Testis (tissue), 2 donors: Measurements from ENCODE around the gene NEURL1.

Experiments
- POLR2A ChIP-seq: fragments of 450-650 bp; IDR thresholded peaks from one replicate; pipeline ENCODE4 v1.6.1; 2017; ENCODE audit warnings: antibody characterized with exemption, mild to moderate bottlenecking, moderate library complexity
- TF ChIP-seq, protein P1 (sequence below), 3 experiments: fragments of 450-650 bp in 2 of 3; fragments of 200-600 bp in 1 of 3; sonication (generic) in 1 of 3; IDR thresholded peaks; one replicate each; pipeline ENCODE4 v1.5.1; 2016 to 2019; ENCODE audit warnings: antibody characterized with exemption in 3 of 3, mild to moderate bottlenecking in 2 of 3, moderate library complexity in 1 of 3

DNA sequence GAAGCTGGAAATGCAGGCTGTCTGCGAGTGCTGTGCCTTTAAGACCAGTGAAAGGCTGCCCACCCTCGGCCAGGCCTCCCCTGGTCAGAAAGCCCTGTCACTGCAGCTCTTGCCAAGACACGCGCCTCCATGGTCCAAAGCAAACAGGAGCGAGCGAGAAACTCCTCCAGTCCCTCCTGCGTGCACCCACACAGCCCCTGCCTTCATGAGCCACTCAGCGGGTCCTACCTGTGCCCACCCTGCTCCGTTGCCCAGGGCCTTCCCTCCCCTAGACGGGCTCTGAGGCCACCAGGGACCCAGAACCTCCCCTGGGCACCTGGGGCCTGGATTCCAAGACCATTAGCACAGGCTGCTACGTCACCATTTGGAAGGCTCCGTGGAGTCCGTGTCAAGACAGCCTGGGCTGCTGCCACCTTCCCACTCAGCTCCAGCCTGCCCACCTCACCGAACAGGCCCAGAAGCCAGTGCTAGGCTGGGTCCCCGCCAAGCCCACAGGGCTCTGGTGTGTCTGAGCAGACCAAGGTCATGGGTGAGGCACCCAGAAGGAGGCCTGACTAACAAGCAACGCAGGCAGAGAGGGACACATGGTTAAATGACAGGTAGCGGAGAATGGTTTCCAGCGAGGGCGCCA lies 144.5 kb downstream of the NEURL1 start:
- TF ChIP-seq, protein P1, sequence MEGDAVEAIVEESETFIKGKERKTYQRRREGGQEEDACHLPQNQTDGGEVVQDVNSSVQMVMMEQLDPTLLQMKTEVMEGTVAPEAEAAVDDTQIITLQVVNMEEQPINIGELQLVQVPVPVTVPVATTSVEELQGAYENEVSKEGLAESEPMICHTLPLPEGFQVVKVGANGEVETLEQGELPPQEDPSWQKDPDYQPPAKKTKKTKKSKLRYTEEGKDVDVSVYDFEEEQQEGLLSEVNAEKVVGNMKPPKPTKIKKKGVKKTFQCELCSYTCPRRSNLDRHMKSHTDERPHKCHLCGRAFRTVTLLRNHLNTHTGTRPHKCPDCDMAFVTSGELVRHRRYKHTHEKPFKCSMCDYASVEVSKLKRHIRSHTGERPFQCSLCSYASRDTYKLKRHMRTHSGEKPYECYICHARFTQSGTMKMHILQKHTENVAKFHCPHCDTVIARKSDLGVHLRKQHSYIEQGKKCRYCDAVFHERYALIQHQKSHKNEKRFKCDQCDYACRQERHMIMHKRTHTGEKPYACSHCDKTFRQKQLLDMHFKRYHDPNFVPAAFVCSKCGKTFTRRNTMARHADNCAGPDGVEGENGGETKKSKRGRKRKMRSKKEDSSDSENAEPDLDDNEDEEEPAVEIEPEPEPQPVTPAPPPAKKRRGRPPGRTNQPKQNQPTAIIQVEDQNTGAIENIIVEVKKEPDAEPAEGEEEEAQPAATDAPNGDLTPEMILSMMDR (IDR thresholded peaks at IDR 0.05): no peak
- TF ChIP-seq POLR2A: no peak
